Measurements from ENCODE around the gene MSX2.
"Not testable (repeated sequence)": the region's sequence is repeated elsewhere in the genome, so short reads cannot be mapped to it uniquely, and the experiment has no call there.

MSX2 gene

DNA sequence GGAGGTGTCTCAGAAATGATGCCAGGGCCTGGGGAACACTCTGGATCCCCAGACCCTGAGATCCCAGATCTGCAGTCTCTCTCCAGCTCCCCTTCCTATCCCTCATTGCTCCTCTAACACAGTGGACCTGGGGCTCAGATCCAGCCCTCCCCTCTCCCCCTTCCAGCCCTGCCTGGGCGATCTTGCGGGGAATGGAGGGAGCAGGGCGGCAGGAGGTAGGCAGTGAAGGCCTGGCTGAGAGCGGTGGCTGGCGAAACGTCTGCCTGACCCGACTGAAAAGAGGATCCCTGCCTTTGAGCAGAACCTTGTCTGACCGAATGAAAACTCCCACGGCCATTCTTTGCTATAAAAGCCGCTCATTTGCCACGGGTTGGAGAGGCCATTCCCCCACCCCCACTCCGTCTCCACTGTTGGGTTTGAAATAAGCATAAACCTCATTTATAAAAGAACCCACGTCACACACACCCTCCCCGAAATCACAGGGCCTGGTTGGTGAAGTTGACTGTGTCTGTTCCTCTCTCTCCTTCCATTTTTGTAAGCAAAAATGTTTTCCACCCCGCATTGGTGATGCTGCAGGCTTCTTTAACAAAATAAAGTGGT is 8.8 kb downstream of the MSX2 start:
- no peak for DNase-seq

- no peak for DNase-seq
Observed at GRCh38 chr5:174733836-174734235, 9.5 kb downstream of the MSX2 start.

DNA sequence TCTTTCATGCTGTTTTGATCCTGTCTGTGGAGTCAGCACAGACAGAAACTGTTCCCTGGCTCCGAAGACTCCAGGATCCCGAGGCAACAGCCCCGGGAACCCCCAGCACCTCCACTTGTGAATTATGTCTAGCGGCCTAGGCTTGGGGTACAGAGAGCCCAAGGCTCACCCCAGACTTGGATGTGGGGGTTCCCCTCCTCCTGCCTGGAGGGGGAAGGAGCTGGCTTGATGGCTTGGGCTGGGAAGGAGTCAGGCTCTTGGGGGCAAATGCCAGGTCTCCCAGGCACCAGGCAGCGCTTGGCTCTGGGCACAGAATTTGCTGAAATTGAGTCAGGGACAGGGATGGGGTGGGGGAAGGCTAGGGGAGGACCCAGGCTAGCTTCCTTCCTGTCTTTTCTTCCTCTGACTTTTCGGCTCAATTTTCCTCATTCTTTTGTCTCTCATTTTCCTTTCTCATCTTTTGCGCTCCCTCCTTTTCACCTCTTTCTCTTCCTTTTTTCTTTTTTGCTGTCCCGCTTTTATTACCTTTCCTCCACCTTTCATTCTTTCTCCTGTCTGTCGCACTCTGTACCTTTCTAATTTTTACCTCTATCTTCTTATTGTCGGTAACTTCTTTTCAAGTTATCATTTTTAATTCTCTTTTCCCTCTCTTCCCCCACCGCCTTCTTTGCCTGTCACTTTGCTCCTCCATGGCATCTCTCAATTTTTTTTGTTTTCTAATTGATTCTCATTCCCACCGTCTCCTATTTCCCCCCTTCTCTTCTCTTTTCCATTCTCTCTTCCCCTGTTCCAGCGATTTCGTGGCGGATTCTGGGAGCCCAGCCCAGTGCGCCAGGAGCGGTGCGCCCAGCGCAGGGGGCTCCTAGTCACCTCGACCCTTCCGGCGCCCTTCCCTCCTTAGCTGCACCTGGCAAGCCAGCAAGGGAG is 10.5 kb downstream of the MSX2 start:
- no peak for DNase-seq

DNA sequence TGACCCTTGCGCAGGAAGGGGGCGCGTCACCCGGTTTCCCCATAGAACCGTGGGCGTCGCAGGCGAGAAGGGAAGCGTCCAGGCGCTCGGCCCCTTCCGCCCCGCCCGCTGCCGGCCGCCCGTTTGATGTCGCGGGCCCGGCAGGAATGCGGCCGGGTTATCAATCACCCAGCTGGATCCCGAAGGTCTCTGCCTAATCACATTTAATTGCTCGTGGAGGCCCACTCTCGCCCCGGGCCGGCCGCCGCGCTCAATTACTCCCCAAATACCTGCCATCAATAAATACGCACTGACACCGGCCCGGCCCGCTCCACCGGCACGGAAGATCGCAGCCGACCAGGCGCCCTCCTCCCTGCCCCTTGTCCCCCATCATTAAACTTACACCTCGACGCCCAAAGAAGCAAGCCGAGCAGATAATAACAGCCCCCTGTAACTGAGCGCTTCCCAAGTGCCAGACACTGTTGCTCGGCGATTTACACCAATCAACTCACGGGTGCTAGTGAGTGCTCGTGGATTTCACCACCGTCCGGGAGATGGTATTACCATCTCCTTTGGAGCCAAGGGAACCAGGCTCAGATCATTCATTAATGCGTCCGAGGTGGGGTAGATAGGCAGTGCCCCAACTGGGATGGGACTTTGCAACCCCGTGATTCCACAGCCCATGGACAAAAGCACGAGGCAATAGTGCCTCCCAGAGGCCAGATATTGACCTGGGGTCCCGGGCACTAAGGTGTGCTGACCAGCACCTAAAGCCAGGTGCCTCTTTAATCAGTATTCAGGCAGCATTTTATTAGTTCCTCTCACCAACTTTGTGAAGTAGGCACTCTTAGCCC is 11.3 kb downstream of the MSX2 start:
- DNase-seq = peak in 6 of 56 donors; percentile 4 to 15 (median 10)

- no peak for DNase-seq
Observed at GRCh38 chr5:174736331-174736721, 11.9 kb downstream of the MSX2 start.

- DNase-seq = no peak
Observed at GRCh38 chr5:174736777-174737176, 12.4 kb downstream of the MSX2 start.

DNA sequence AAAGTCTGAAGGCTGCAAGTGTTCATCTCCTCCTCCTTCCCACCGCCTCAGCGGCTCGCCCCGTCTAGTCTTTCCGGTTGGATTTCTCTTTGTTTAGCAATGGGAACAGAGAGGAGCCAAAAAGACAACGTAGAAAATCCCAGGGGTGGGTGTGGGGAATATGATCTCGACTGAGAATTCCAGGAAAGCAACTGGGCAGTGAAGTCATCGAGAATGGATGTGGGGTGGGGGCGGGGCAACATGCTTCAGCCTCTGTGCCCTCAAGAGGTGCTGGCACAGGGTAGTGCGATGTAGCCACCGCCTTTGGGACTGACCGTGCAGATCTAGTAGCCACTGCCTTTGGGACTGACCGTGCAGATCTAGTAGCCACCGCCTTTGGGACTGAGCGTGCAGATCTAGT is 12.9 kb downstream of the MSX2 start:
- DNase-seq = no peak

DNA sequence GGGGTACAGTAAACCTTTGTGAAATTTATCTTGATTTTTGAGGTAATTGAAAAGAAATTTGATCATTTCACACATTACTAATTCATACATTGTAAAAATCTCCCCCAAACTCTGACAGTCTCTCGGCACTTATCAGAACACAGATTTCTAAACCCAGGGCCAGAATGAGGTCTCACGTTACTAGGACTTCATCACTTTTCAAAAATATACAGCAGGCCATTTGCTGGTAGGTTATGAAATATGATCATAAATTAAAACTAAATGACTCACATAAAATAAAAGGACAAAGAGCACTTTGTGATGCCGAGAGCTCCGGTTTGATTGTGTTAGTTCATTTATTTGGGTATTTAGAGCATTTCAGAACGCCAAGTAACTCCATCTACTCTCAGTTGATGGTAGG is 17.0 kb downstream of the MSX2 start:
- DNase-seq = no peak

- DNase-seq = no peak
Observed at GRCh38 chr5:174744896-174745295, 20.5 kb downstream of the MSX2 start.

DNA sequence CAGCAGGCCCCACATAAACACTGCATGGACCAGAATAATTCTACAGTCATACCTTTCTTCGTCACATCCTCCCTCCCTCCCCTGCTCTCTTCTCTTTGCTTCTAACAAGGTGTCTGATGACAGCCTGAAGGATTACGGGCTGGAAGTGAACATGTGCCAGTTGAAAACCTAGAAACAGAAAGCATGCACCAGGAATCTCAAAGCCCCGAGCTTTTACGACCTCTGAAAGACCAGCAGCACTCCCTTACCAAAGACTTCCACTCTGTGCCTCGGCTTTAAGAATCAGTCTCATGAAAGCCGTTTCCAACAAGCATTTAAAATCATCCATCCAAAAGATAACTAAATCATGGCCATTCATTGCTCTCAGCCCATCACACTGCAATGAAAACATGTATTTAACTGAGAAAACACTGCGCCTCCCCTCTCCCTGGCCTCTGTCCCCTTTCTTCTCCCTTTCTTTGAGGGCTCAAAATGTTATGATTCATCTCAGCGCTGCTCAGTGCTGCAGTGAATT is 21.3 kb downstream of the MSX2 start:
- DNase-seq = no peak

- DNase-seq = no peak
Observed at GRCh38 chr5:174750711-174751110, 26.3 kb downstream of the MSX2 start.

- peak in 9 of 56 donors; percentile 2 to 48 (median 22) for DNase-seq
Observed at GRCh38 chr5:174751154-174752000, 27.0 kb downstream of the MSX2 start.

GRCh38 chr5:174752121-174752520 is 27.7 kb downstream of the MSX2 start:
- DNase-seq = no peak

GRCh38 chr5:174755106-174755505 is 30.7 kb downstream of the MSX2 start:
- no peak for DNase-seq

- no peak for DNase-seq
Observed at GRCh38 chr5:174759091-174759490, 34.7 kb downstream of the MSX2 start.

GRCh38 chr5:174760721-174761120 is 36.3 kb downstream of the MSX2 start:
- DNase-seq = no peak

GRCh38 chr5:174761341-174761740 is 37.0 kb downstream of the MSX2 start:
- not testable (repeated sequence) for DNase-seq

GRCh38 chr5:174764309-174764708 is 39.9 kb downstream of the MSX2 start:
- DNase-seq = no peak

GRCh38 chr5:174765540-174765939 is 41.2 kb downstream of the MSX2 start:
- no peak for DNase-seq

DNA sequence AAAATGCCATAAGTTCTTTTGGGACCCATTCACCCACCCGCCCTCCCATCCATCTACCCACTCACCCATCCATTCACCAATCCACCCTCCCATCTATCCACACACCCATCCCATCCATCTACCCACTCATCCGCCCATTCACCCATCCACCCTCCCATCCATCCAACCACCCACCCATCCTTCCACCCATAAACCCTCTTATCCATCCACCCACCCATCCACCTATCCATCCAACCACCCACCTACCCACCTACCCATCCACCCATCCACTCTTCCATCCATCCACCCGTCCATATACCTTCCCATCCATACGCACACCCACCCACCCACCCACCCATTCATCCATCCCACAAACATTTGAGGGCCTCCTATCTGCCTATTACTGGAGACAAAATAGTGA is 43.3 kb downstream of the MSX2 start:
- DNase-seq = no peak

DNA sequence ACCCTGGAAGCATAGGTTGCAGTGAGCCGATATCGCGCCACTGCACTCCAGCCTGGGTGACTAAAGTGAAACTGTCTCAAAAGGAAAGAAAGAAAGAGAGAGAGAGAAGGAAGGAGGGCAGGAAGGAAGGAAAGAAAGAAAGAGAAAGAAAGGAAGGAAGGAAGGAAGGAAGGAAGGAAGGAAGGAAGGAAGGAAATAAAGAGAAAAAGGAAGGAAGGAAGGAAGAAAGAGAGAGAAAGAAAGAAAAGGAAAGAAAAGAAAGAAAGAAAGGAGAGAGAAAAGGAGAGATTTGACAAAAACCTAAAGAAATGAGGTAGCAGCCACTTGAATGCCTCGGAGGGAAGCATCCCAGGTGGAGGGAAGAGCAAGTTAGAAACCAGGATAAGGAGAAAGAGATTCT is 44.6 kb downstream of the MSX2 start:
- no peak for DNase-seq

Data from amygdala (tissue), 56 donors.